H9 (cell line): Measurements from ENCODE around the gene RERE. TPM values are rescaled to one million over a fixed set of nuclear protein-coding genes. Genes with fewer than 3 reads are reported as not detected.

ENCODE experiments used
- DNase-seq: peaks from one replicate; pipeline ENCODE4 v3.0.0-alpha.2; 2017
- H2AFZ ChIP-seq: one replicate; pipeline ENCODE4 v1.6.1; 2013; ENCODE audit warnings: mild to moderate bottlenecking, low read length, control low read depth, moderate library complexity
- H2AK5ac ChIP-seq: 2 replicates; pipeline ENCODE4 v1.6.1; 2013; ENCODE audit warnings: low read length, control low read depth, mixed read lengths; ENCODE audit not compliant: insufficient read length
- H2BK120ac ChIP-seq: one replicate; pipeline ENCODE4 v1.6.1; 2013; ENCODE audit warnings: low read depth, mild to moderate bottlenecking, low read length, control low read depth, inconsistent platforms; ENCODE audit not compliant: poor library complexity, severe bottlenecking
- H2BK12ac ChIP-seq: 2 replicates; pipeline ENCODE4 v1.6.1; 2013; ENCODE audit warnings: low read length, control low read depth, mixed read lengths, low read depth; ENCODE audit not compliant: insufficient read length
- H2BK15ac ChIP-seq: 2 replicates; pipeline ENCODE4 v1.6.1; 2013; ENCODE audit warnings: low read depth, low read length, control low read depth
- H2BK20ac ChIP-seq: one replicate; pipeline ENCODE4 v1.6.1; 2013; ENCODE audit warnings: low read depth, mild to moderate bottlenecking, low read length, control low read depth, inconsistent platforms; ENCODE audit not compliant: poor library complexity, severe bottlenecking
- H2BK5ac ChIP-seq: 2 replicates; pipeline ENCODE4 v1.6.1; 2013; ENCODE audit warnings: low read length, control low read depth, mixed read lengths; ENCODE audit not compliant: insufficient read length
- H3K14ac ChIP-seq: 2 replicates; pipeline ENCODE4 v1.6.1; 2013; ENCODE audit warnings: low read length, control low read depth; ENCODE audit not compliant: insufficient read depth
- H3K18ac ChIP-seq: 2 replicates; pipeline ENCODE4 v1.6.1; 2013; ENCODE audit warnings: low read depth, mild to moderate bottlenecking, mixed read lengths, low read length, control low read depth; ENCODE audit not compliant: insufficient read length
- H3K23ac ChIP-seq: 2 replicates; pipeline ENCODE4 v1.6.1; 2013; ENCODE audit warnings: low read length, control low read depth, mixed read lengths, low read depth; ENCODE audit not compliant: insufficient read length
- H3K23me2 ChIP-seq: 2 replicates; pipeline ENCODE4 v1.6.1; 2013; ENCODE audit warnings: low read depth, mild to moderate bottlenecking, mixed read lengths, low read length, control low read depth; ENCODE audit not compliant: insufficient read length, poor library complexity, severe bottlenecking
- H3K27ac ChIP-seq: 2 replicates; pipeline ENCODE4 v1.5.1; 2013; ENCODE audit warnings: low read length, control low read depth, mixed read lengths, low read depth; ENCODE audit not compliant: insufficient read length
- H3K27me3 ChIP-seq: 2 replicates; pipeline ENCODE4 v1.6.1; 2013; ENCODE audit warnings: low read length, control low read depth, inconsistent platforms; ENCODE audit not compliant: insufficient read depth
- H3K4ac ChIP-seq: 2 replicates; pipeline ENCODE4 v1.6.1; 2013; ENCODE audit warnings: low read depth, mild to moderate bottlenecking, control low read depth, inconsistent platforms, low read length, moderate library complexity
- H3K4me1 ChIP-seq: 2 replicates; pipeline ENCODE4 v1.6.1; 2013; ENCODE audit warnings: low read length, control low read depth, inconsistent platforms; ENCODE audit not compliant: insufficient read depth
- H3K4me2 ChIP-seq: 2 replicates; pipeline ENCODE4 v1.6.1; 2013; ENCODE audit warnings: low read length, control low read depth, mixed read lengths; ENCODE audit not compliant: insufficient read length, insufficient read depth
- H3K56ac ChIP-seq: 2 replicates; pipeline ENCODE4 v1.6.1; 2013; ENCODE audit warnings: low read depth, mild to moderate bottlenecking, mixed read lengths, low read length, control low read depth; ENCODE audit not compliant: insufficient read length
- H3K79me1 ChIP-seq: 2 replicates; pipeline ENCODE4 v1.6.1; 2013; ENCODE audit warnings: low read depth, mild to moderate bottlenecking, moderate library complexity, low read length, control low read depth, inconsistent platforms; ENCODE audit not compliant: insufficient read depth, poor library complexity, severe bottlenecking
- H3K79me2 ChIP-seq: 2 replicates; pipeline ENCODE4 v1.6.1; 2013; ENCODE audit warnings: low read length, control low read depth, inconsistent platforms; ENCODE audit not compliant: insufficient read depth
- H3K9ac ChIP-seq: 2 replicates; pipeline ENCODE4 v1.6.1; 2013; ENCODE audit warnings: low read length, control low read depth, mixed read lengths; ENCODE audit not compliant: insufficient read length; ENCODE audit errors: extremely low read depth
- H3K9me3 ChIP-seq: one replicate; pipeline ENCODE4 v1.6.1; 2013; ENCODE audit warnings: low read depth, low read length, inconsistent platforms; ENCODE audit not compliant: control insufficient read depth
- H3T11ph ChIP-seq: one replicate; pipeline ENCODE4 v1.6.1; 2013; ENCODE audit warnings: mild to moderate bottlenecking, low read length, control low read depth, inconsistent platforms
- H4K20me1 ChIP-seq: one replicate; pipeline ENCODE4 v1.6.1; 2013; ENCODE audit not compliant: control insufficient read depth, insufficient read length, insufficient read depth
- H4K5ac ChIP-seq: 2 replicates; pipeline ENCODE4 v1.6.1; 2013; ENCODE audit warnings: low read depth, mild to moderate bottlenecking, mixed read lengths, low read length, control low read depth; ENCODE audit not compliant: insufficient read length
- H4K8ac ChIP-seq: replicated peaks from 2 replicates; pipeline ENCODE4 v1.6.1; 2013; ENCODE audit warnings: low read length, control low read depth, mixed read lengths, low read depth; ENCODE audit not compliant: insufficient read length
- H4K91ac ChIP-seq: 2 replicates; pipeline ENCODE4 v1.6.1; 2013; ENCODE audit warnings: low read depth, mild to moderate bottlenecking, moderate library complexity, mixed read lengths, low read length, control low read depth; ENCODE audit not compliant: insufficient read length
- H3K27ac Mint-ChIP-seq, 3 experiments: 2 replicates in 2 of 3; 3 replicates in 1 of 3; pipeline ENCODE4 v1.8.0; 2020 to 2021; ENCODE audit warnings: mixed read lengths in 3 of 3, mild to moderate bottlenecking in 1 of 3, moderate library complexity in 1 of 3
- H3K27me3 Mint-ChIP-seq: 2 replicates; pipeline ENCODE4 v1.8.0; 2021; ENCODE audit warnings: low read depth, mild to moderate bottlenecking, moderate library complexity, mixed read lengths
- H3K36me3 Mint-ChIP-seq, 3 experiments: 2 replicates in 2 of 3; 3 replicates in 1 of 3; pipeline ENCODE4 v1.8.0; 2020 to 2021; ENCODE audit warnings: low read depth in 3 of 3, mixed read lengths in 3 of 3; ENCODE audit not compliant: insufficient read depth in 1 of 3
- H3K4me1 Mint-ChIP-seq, 2 experiments: 2 replicates each; pipeline ENCODE4 v1.8.0; 2020; ENCODE audit warnings: mixed read lengths in 2 of 2
- H3K4me3 Mint-ChIP-seq, 2 experiments: 2 replicates in 1 of 2; 3 replicates in 1 of 2; pipeline ENCODE4 v1.8.0; 2020 to 2021; ENCODE audit warnings: mild to moderate bottlenecking in 2 of 2, mixed read lengths in 2 of 2, moderate library complexity in 1 of 2
- H3K9me3 Mint-ChIP-seq, 2 experiments: 2 replicates in 1 of 2; 3 replicates in 1 of 2; pipeline ENCODE4 v1.8.0; 2020; ENCODE audit warnings: mild to moderate bottlenecking in 2 of 2, mixed read lengths in 2 of 2, moderate library complexity in 1 of 2
- CTCF ChIP-seq: fragments of 200-600 bp; sonication (generic); conservative IDR thresholded peaks from 3 replicates; pipeline ENCODE4 v1.8.0; 2021; ENCODE audit warnings: antibody characterized with exemption, mild to moderate bottlenecking
- WGBS: extraction: QIAGEN DNeasy Blood & Tissue Kit; methylation state at CpG from one replicate; pipeline ENCODE4 v1.1.7; 2013; ENCODE audit warnings: missing lambda C conversion rate, low lambda C conversion rate, mixed read lengths; ENCODE audit not compliant: insufficient read length; ENCODE audit errors: extremely low coverage; 5-methylcytosine and 5-hydroxymethylcytosine counted together
- total RNA-seq: library from RNA; stranded (reverse); gene quantifications from 2 replicates; pipeline ENCODE4 v1.2.1, GENCODE V29; 2021

RERE gene
- total RNA-seq, 1 experiment from 2014 or later = 103 TPM

DNA sequence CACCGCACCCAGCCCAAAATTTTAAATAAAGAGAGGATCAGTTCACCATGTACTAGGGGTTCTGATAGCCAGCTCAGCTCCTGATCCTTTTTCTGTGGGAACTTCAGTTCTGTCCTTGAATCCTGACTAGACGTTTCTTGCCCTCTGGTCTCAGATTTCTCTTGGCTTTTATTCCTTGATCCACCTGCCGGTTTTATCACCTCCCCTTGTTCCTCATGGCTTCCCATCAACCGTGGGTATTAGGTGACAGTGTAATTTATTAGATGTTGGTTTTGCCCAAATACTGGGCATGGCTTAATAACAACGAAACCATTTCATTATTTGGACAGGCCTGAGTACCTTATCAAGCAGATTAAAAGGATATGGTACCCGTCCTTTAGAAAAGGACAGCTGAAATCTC is 477.0 kb downstream of the RERE start:
- H3K27me3 ChIP-seq = no peaks in the 10 kb centered on the region
- no CpG with 5 or more reads among the region's 6 CpGs for WGBS
- H3K9me3 ChIP-seq = no peaks in the 10 kb centered on the region
- H3K23ac ChIP-seq = no peak overlapping the region
- H3K4ac ChIP-seq = no peak overlapping the region
- H3K4me1 ChIP-seq = no peaks in the 10 kb centered on the region
- H4K8ac ChIP-seq = no peak overlapping the region
- H4K5ac ChIP-seq = no peak overlapping the region
- H2BK12ac ChIP-seq = no peak overlapping the region
- H3K23me2 ChIP-seq = no peaks in the 10 kb centered on the region
- no peak overlapping the region for H2AFZ ChIP-seq
- Mint-ChIP-seq H3K4me3 (no peak overlapping the region), H3K27ac (no peak overlapping the region), H3K36me3 (peaks cover 2 to 9% (median 4%) of the 10 kb centered on the region in 3 experiments; a peak in 6 of 7 replicates), H3K9me3 (peaks cover 3 to 4% of the 10 kb centered on the region in 2 experiments; a peak in 4 of 5 replicates), H3K27me3 (peaks cover 3% of the 10 kb centered on the region), H3K4me1 (no peaks in the 10 kb centered on the region)
- no peak overlapping the region for H3K4me2 ChIP-seq
- H3K27ac ChIP-seq = no peak overlapping the region
- H3T11ph ChIP-seq = no peak overlapping the region
- H3K18ac ChIP-seq = no peak overlapping the region
- no peak overlapping the region for H3K56ac ChIP-seq
- no peaks in the 10 kb centered on the region for H3K79me1 ChIP-seq
- H3K79me2 ChIP-seq = no peaks in the 10 kb centered on the region
- H4K91ac ChIP-seq = no peak overlapping the region
- no peak overlapping the region for H2AK5ac ChIP-seq
- no peak overlapping the region for H2BK5ac ChIP-seq
- DNase-seq = no peak
- H2BK15ac ChIP-seq = no peak overlapping the region
- H3K9ac ChIP-seq = no peak overlapping the region
- no peak overlapping the region for H2BK120ac ChIP-seq
- H4K20me1 ChIP-seq = no peaks in the 10 kb centered on the region
- no peak overlapping the region for H3K14ac ChIP-seq
- no peak overlapping the region for H2BK20ac ChIP-seq
- no peak for TF ChIP-seq CTCF
